HG03045 (cell line): ENCODE results near the gene GAPT.

Experiments used
- ATAC-seq: cut with Tn5 transposase; IDR thresholded peaks from one replicate; pipeline ENCODE4 v1.9.1; 2021; ENCODE audit warnings: mild to moderate bottlenecking, moderate library complexity; ENCODE audit not compliant: unreplicated experiment

GAPT gene

DNA sequence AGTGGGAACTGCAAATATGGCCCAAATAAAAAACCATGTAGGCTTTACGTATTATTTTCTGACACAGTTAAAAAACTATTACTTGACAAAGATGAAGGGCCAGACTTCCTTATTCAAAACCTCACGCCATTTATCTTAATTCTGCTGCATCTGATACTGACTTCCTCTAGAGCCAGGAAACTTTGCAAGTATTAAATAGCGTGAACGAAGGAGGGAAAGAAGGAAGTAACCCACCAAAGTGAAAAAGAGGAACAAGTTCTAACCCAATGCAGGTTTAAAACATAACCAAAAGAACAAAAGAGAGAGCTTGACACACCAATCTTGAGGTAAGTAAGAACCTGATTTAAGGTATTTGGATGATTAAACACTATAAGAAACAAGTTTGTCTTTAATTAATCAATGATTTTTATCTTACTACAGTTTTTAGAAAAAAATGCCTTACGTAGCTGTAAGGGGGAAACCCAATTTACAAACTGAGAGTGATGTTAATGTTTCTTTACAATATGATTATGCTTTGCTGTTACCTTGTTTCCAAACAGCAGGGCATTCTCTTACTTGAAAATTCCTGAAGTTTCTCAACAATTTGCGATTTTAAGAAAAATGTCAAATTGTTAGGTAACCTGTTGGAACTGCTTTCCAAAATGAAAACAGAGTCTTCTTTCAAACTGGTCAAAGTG lies at the start of gene GAPT:
Gene GAPT, plus strand, starts transcription at position 220 of the 677 bp plus-strand sequence. CDS start 3,102 bp downstream, outside the sequence.
- peak; percentile 65 for ATAC-seq

- ATAC-seq, result no peak
Observed at GRCh38 chr5:58444805-58445204, 46.4 kb upstream of the GAPT start.

- no peak for ATAC-seq
Observed at GRCh38 chr5:58446024-58446423, 45.2 kb upstream of the GAPT start.

DNA sequence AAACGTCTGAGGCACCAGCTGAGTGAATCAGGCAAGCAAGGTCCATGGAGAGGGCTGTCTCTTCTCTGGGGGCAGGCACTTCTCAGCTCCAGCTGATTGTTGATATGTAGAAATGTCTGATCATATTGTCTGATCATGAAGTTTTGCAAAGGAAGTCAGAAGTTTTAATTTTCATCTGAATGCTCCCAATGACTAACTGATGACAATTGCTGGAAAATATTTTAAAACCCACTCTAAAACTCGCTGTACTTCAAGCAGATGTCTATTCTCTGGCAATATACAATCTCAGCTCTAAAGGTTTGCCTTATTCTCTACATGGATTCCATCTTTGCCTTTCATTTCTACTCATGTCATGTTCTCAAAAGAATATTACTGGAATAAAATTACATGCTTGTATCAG lies 44.0 kb upstream of the GAPT start:
- no peak for ATAC-seq

DNA sequence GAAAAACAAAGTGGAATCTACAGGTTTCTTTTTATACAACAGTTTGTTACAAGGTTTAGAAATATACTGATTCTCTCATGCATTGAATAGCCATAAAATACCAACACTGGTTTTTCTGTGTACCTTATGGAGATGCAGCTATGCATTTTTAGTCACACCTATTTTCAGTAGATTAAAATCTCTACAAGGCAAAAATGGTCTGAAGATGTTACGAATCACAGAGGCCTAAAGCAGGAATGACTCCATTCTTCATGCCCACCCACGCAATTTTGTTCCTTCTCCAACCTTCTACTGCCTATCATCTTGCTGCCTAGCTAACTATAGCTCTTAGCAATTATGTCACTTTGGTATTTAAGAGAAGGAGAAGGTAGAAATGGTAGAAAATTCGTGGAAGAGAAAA lies 41.2 kb upstream of the GAPT start:
- no peak for ATAC-seq

- ATAC-seq, result no peak
Observed at GRCh38 chr5:58450811-58451629, 40.2 kb upstream of the GAPT start.

- ATAC-seq, result no peak
Observed at GRCh38 chr5:58451732-58452565, 39.3 kb upstream of the GAPT start.

DNA sequence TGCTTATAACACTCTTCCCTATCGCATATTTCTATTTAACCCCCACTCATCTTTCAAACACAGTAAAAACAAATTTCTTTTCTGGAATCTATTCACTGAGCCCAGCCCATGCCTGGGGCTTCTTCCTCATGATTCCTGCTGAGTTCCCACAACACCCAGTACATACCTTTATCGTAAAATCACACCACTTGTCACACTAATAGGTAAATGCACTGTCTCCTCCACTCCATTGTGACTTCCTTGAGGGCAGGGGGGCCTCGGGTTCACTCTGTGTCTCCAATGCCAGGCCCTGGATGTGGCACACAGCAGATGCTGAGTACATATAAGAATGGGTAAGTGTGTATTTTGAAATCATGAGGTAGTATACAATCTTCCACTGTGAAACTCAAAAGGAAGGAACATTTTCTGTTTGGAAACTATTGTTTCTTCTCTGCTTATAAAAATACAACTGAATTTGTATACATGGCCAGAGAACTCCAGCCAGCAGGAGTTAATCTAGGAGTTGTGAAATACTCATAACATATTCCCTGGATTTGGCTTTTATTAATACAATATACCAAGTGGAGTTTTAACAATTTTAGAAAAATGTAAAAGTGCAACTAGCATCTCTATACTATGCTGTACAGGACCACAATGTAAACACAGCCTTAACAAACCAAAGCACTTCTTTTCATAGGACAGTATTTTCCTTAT lies 38.5 kb upstream of the GAPT start:
- ATAC-seq, result no peak

- ATAC-seq, result no peak
Observed at GRCh38 chr5:58453306-58453705, 37.9 kb upstream of the GAPT start.

DNA sequence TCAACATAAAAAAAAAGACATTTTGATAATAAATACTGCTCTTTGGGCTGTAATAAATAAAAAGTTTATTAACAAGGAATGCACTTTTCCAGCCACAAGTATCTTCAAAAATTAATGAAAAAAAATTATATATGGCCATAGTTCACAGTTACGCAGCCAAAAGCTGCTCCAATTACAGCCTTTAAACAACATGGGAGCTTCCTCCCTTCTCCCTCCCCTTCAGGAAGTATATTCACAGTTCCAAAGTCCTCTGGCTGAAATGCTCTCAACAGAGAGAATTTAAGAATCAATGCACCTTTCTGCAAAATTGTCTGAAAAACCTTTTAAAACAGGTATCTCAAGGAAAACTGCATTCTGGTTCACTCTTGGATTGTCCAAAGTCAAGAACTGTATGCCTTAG lies 37.2 kb upstream of the GAPT start:
- ATAC-seq, result no peak

- no peak for ATAC-seq
Observed at GRCh38 chr5:58455066-58455465, 36.2 kb upstream of the GAPT start.

- no peak for ATAC-seq
Observed at GRCh38 chr5:58455480-58455879, 35.8 kb upstream of the GAPT start.

DNA sequence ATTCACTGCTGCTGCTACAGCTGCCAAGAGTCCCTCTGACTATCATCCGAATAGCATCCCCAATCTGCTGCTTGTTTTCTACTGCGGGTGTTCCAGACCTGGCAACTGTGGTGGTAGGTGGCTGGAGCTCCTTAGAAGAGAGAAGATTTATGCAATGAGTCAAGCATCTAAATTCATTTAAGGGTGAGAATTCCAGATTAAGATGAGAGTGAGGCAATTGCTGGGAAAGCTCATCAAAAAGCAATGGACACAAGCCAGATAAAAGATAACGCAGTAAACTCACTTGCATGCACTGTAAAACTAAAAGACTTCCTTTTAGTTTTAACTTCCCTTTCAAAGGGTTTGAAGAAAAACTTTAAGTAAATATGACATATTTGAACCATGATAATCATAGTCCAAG lies 35.2 kb upstream of the GAPT start:
- no peak for ATAC-seq

GRCh38 chr5:58456486-58456885 lies 34.7 kb upstream of the GAPT start:
- no peak for ATAC-seq

DNA sequence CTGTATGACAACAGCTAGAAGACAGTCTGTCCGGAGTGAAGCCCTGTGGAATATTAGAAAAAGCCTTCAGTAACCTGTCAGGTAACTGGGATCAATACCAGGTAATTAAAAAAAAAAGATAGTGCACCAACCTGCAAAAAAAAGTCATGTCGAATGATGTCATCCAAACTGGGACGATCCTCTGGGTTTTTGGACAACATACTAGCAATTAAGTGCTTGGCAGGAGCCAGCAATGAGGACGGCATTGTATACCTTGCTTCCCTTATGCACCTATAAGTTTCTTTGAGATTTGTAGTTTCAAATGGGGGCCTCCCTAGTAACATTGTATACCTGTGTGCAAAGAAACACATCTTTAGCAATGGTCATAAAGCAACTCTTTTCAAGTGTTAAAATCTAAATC lies 34.2 kb upstream of the GAPT start:
- ATAC-seq, result no peak

DNA sequence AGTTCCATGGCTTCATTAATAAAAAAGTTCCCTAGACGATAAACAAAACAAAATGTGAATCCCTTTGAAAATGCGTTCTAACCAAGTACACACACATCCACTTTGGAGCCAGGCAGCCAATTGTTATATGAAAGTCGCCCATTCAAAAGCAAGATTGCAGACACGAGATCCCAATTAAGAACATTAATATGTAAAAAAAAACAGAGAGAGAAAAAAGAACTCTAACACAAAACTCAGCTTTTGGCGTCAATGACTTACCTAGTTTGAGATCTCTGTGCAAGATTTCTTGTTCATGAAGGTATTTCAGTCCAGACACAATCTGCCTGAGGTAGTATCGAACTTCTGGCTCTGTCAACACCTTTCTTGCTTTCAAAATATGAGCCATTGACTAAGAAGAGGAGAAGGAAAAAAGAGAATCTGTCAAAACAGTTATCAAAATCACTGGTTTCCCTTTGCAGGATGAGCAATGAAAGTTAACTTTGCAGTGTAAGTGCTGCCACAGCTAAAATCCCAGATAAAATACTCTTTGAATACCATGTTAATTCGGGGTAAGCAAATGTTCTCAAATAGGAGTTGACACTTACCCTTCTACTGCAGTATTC lies 33.0 kb upstream of the GAPT start:
- no peak for ATAC-seq

DNA sequence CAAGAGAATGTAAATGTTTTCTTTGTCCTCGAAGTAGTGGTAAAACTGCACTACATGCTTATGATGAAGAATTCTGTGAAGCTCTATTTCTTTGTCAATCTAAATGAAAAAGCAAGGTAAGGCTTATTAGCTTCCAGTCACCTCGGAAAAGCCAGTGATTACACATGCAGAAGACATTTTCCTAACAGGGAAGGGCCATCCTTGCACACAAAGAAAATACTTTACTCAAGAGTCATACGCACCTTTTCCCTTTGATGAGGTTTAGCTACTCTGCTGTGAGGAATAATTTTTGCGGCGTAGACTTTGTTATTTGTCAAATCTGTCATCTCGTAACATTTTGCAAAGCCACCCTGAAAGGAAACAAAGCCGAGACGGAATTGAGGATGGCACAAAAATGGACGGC lies 32.5 kb upstream of the GAPT start:
- ATAC-seq, result no peak

DNA sequence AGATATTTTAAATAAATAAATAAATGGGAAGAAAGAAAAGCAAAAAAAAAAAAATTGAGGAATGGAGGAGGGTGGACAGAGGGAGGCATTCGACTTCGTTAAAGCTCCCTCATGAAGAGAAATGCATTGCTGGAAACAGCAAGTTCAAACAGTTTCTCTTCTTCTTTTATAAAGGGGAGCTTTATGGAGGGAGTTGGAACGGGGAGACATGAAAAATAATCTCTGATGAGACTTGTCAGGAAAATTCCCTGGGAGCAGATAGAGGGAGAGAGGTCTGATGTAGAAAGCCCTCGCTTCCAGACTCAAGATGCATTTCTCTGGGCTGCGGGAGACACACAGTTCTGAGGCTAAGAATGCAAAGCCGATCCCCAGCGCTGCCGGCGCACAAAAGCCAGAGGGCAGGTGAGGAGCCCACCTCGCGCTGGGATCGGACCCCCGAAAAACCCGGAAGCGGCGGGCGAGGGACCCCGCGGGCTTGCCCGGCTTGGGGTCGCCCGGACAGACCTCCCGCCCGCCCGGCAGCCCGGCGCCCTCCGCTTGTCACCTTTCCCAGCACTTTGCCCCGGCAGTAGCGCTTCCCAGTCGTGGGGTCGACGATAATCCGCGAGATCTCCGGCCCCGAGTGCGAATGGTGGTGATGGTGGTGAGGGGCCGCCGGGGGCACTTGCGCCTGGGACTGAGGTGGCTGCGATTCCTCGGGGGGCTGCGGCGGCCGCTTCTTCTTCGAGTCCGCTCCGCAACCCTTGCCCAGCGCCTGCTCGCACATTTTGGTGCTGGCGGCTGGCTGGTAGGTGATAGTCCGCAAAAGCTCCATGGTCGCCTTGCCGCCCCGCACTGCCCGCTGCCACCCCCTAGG lies 31.9 kb upstream of the GAPT start:
- peak; percentile 6 for ATAC-seq

GRCh38 chr5:58460002-58460731 lies 31.1 kb upstream of the GAPT start, which contains the start of gene PLK2:
Gene PLK2 (minus strand): TSS chr5:58460086. CDS start chr5:58459959, 127 bp downstream.
- peak; percentile 83 for ATAC-seq
